HG03520 (cell line): ENCODE results near the gene CRIP2.

ENCODE experiments used
- ATAC-seq: cut with Tn5 transposase; IDR thresholded peaks from one replicate; pipeline ENCODE4 v1.9.1; 2021; ENCODE audit warnings: mild to moderate bottlenecking, moderate library complexity; ENCODE audit not compliant: unreplicated experiment

The CRIP2 gene

GRCh38 chr14:105442834-105443233, 31.8 kb upstream of the CRIP2 start:
- no peak for ATAC-seq

DNA sequence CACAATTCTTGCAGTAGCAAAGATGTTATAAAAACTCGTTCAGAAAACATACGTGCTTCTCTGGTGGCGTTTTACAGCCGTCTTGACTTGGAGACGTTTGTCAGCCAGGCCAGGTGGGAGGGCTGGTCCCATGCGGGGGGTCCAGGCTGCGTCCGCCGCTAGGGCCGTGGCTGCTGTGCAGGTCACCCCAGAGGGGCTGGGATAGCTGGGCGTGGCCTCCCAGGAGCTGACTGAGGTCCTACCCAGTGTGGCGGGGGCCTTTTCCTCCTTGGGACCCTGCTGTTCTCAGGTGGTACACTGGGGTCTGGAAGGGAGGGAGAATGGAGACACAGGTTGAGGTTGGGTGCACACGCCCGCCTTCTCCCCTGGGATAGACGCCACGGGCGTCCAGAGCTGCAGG, 29.8 kb upstream of the CRIP2 start:
- ATAC-seq, result no peak

GRCh38 chr14:105445290-105445689, 29.3 kb upstream of the CRIP2 start:
- ATAC-seq, result no peak

GRCh38 chr14:105445901-105446845, 28.4 kb upstream of the CRIP2 start:
- ATAC-seq, result no peak

DNA sequence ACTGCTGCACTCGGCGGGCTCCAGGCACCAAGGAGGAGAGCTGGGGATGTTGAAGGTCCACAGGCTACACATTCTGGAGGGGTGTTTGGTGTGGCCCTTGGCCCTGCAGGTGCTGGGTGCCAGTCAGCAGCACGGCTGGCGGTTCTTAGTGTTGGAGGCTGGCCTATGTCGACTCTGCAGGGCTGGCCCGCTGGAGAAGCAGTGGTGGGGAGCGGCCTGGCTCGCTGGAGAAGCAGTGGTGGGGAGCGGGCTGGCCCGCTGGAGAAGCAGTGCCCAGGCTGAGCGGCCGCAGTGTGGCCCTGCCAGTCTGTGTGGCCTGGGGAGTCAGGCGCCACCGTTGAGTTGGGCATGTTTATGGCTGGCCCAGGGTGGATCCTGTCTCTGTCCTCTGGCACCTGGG, 27.6 kb upstream of the CRIP2 start:
- no peak for ATAC-seq

DNA sequence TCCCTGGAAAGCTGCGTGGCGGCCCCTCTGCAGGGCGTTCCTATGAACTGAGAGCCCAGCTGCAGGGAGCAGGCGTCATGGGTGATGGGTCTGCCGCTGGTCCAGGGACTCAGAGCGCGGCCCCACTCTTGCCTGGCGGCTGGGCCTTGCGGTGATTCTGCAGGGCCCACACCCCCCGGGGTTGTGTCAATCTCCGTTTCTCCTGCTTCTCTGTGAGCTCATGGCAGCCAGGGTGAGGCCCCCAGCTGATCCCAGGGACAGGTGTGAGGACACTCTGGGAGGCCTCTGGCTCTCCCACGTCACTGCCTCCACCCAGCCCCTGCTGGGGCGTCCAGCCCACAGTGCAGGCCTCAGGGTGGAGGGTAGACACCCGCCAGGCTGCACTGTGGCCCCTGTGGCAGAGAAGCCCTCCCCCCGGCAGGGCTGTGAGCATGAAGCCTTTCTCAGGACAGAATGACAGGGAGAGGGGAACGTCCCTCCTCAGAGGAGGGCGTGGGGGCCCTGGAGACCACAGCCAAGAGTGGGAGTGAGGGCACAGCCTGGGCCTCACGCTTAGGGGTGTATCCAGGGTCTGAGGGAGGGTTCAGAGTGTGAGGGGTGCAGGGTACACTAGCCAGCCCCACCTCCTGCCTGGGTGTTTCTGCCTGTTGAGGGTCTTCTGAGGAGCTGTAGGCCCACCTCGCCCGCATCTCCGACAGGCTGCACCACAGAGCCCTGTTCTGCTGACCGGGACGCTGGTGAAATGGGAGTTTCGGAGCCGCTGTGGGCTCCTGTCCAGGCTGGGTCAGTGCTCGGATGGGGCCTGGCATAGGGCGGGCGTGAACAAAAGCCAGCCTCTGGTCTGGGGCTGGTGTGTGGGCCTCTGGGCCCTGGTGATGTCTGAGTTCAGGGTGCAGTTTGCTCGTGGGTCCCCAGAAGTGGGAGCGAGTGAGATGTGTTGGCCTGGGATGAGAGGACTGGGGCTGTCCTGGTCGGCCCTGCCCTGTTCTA, 26.7 kb upstream of the CRIP2 start:
- ATAC-seq, result no peak

DNA sequence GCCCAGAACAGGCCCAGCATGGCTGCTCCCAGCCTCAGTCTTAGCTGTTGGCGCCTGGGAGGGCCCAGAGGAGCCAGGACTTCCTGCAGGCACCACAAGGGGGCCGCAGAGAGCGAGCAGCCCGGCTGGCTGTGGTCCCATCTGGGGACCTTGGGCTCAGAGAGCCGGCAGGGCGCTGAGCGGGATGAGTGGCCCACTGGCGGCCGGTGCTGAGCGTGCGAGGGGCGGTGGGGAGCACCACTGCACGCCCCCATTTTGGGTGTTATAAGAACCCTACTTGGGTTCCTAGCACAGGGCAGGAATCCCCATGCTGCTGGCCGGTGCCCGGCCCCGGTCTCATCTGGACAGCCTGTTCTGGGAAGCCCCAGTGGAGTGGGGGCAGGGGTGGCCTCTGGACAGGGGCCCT, 25.9 kb upstream of the CRIP2 start:
- no peak for ATAC-seq

- no peak for ATAC-seq
Measured at GRCh38 chr14:105449276-105450122, 25.1 kb upstream of the CRIP2 start.

- no peak for ATAC-seq
Measured at GRCh38 chr14:105450123-105450505, 24.5 kb upstream of the CRIP2 start.

DNA sequence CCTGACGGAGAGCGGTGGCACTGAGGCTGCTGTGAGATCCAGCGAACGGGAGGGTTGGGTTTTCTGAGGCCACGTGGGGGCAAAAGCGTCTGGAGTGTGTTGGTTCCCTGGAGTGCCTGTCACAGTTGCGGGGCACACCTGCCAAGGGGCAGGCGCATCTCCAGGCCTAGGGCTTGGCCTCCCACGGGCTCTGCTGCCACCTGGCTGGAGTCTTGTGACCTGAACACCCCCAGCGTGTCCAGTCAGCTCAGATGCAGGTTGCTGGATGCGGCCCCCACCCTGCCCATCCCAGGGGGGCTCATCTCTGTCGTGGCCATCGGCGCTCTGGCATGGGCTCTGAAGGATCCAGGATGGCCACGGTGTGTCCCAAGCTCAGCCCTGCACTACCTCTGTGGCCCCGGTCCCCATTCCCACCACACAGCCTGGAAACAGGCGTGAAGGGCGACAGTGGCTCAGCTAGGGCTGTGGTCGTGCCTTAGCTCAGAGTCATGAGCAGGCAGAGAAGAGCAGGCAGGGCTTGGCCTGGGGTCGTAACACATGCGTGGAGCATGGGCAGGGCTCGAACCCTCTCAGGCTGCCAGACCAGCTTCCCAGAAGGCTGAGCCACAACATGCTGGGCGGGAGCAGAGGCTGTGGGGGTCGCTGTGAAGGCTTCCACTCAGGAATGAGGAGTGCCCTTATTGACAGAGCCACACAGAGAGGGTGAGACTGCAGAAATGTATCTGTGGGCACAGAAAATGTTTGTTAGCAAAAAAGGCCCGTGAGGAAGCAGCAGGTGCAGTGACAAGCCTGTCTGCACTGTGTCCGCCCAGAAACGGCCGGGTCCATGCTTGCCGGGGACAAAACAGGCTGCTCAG, 23.5 kb upstream of the CRIP2 start:
- ATAC-seq, result no peak

GRCh38 chr14:105452963-105453362, 21.7 kb upstream of the CRIP2 start:
- ATAC-seq, result no peak

DNA sequence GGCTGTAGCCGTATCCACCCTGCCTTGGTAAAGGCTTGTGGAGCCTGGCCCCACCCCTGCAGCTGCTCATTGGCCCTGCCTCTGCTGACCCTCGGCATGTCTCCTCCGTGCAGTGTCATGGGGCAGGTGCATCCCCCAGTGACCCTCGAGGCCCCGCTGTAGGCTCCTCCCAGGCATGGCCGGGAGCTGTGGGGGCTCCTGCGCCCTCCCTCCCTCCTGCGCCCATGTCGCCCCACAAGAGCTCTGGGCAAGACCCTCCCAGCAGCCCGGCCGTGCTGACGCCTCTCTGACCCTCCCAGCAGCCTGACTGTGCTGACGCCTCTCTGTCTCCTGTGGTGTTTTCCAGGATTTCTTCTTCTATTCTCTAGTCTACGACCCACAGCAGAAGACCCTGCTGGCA, 20.8 kb upstream of the CRIP2 start:
- no peak for ATAC-seq

- ATAC-seq, result no peak
Measured at GRCh38 chr14:105455086-105455640, 19.5 kb upstream of the CRIP2 start.

- ATAC-seq, result no peak
Measured at GRCh38 chr14:105455766-105456660, 18.6 kb upstream of the CRIP2 start.

DNA sequence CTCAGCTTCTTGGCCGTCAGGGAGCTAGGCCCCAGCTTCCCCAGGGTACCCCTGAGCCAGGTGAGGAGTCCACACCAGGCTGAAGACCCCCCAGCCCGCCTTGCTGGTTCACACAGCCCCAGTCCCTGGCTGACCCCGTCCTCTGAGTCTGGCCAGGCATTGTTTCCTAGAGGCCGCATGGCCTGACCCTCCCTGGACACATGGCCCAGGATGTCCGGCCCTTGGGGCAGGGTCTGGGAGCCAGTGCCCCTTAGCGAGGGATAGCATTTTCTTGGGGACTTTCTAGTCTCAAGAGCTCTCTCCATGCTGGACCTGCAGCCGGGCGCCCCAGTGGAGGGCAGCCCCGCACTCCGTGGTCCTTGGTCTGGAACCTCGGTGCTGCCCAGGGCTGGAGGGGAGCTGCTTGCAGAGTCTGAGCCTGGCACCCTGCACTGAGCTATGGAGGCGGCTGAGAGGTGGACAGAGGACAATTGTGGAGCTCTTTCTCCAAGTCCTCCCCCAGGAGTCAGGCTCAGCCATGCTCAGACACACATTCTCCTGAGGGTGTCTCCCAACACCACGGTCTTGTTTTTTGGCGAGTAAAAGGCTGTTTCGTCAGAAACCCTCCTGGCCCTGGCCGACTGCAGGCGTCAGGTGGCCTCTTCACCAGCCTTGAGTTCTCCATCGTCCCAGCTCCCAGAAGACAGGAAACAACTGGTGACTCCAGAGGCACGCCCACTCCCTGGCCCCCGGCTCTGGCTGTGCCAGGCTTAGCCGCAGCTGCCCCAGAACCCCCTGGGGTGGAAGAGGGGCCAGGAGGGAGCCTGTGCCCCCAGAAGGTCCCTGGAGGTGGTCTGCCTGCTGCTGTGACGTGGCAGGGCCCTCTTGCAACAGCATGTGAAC, 17.6 kb upstream of the CRIP2 start:
- ATAC-seq, result no peak

DNA sequence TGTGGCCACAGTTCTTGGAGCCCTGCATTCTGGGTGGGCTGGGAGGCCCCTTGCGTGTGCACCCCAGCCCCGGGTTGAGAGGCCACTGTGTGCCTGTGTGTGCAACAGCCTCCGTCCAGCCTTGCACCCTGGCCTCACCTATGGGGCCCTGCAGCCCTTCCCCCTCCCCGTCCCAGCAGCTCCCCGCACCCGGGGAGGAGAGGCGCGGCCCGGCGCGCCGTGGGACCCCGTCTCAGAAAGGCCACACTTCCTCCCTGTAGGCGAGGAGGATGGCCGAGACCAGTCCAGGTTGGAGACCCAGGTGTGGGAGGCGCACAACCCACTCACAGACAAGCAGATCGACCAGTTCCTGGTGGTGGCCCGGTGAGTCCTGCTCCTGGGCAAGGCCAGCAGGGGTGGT, 16.6 kb upstream of the CRIP2 start:
- no peak for ATAC-seq

DNA sequence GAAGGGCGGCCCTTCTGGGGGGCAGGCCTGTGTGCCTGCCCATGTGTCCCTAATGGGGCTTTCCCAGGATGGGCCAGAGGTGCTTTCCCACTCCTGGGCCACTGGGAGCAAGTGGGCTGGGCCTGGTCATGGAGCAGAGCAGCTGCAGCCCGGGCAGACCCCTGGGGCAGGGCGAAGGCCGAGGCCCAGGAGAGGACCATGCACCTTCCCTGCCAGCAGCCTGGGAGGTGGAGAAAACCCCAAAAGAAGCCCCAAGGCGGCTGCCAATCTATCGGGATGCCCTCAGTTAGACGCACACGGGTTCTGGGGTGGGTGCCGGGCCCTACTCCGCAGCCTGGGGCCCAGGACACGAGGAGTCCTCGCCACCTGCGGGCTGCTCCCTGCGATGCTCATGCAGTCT, 16.1 kb upstream of the CRIP2 start:
- no peak for ATAC-seq

- no peak for ATAC-seq
Measured at GRCh38 chr14:105460116-105460515, 14.5 kb upstream of the CRIP2 start.
